GM19099 (cell line): Measurements from ENCODE around the gene FXR1.
A peak's percentile ranks its signal among the peaks of the same experiment; 100 is the strongest.

Experiments
- POLR2A ChIP-seq: IDR thresholded peaks from 3 replicates; pipeline ENCODE4 v1.6.1; 2011; ENCODE audit warnings: low read depth; ENCODE audit not compliant: insufficient read length; ENCODE audit errors: extremely low read depth

FXR1 gene

DNA sequence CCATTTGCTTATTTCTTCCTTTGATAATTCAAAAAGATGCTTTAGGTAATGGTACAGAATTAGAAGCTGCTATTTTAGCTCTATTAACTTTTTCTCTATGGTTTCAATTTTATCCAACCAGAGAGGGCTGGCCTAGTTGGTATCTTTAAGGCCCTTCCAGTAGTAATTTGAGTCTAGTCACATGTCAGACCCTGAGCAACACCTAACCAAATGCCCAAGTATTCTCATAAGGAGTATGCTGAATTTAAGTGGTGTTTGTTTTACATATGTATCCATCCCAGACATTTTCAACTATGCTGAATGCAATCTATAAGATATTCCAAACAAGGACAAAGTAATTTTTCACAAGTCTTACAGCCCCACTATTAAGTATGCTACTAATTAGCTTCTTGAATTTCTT lies 67.5 kb downstream of the FXR1 start:
- no peak for TF ChIP-seq POLR2A

DNA sequence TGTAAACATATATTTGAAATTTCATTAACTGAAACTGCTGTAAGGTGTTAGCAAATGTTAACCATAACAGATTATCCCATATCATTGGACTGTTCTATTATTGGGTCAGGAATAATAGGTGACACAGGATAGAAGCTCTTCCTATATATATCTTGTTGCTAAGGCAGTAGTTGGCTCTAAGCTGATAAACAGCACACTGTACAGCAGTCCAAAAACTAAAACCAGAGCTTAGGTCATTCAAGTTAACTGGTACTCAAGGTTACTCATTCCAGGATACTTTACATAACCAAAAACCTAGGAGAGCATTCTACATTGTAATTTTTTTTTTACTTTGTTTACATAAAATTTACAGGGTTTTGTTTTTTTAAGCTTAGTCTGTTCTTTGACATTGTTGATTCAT lies 68.1 kb downstream of the FXR1 start:
- TF ChIP-seq POLR2A, result no peak

DNA sequence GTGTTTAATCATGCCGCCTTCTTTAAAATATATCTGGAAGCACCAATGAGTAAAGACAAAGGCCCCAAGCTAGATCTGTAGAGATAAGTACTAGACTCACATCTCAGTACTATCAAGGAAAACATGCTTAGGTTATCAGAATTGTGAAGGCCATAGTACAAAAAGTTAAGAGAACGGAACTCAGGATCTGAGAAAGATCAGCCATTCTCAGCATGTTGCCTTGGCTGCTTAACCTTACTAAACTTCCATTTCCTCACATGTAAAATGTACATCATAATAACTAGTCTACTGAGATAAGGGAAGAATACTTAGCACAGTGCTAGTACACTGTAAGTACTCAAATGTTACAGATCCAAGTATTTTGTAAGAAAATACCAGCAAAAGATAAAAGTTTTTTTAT lies 69.4 kb downstream of the FXR1 start:
- TF ChIP-seq POLR2A, result no peak

DNA sequence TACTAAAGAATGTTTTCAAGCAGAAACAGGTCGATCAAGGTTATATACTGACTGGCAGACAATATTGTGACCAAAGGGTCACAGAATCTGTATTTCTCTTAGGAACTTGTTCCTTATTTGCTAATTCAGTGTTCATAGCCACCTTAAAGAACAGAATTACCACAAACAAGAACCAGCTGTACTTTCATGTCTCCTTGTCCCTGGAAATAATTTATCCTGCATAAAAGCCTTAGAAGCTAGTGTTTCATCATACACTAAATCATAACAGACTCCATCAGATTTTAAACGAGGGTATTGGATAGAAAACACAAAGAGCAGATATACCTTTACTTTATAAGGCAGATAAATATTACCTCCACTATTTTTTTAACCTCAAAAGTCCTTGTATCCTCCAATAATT lies 70.7 kb downstream of the FXR1 start:
- TF ChIP-seq POLR2A, result no peak

DNA sequence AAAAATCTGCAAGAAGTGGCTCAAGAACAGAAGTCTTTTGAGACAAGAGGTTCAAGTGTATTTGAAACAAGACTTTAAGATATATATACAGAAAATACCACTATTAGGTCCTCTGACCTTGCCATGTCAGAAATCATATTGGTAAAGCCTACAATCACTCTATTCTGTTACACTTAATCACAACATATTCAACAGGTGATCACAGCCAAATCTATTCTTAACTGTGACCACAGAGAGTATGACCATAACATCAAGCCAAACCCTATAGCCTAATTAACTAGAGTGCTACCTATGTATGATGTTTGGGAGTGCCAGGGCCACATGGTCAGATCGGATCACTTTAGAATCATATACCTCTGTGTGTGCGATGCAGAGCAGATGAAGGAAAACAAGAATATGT lies 74.9 kb downstream of the FXR1 start:
- no peak for TF ChIP-seq POLR2A

DNA sequence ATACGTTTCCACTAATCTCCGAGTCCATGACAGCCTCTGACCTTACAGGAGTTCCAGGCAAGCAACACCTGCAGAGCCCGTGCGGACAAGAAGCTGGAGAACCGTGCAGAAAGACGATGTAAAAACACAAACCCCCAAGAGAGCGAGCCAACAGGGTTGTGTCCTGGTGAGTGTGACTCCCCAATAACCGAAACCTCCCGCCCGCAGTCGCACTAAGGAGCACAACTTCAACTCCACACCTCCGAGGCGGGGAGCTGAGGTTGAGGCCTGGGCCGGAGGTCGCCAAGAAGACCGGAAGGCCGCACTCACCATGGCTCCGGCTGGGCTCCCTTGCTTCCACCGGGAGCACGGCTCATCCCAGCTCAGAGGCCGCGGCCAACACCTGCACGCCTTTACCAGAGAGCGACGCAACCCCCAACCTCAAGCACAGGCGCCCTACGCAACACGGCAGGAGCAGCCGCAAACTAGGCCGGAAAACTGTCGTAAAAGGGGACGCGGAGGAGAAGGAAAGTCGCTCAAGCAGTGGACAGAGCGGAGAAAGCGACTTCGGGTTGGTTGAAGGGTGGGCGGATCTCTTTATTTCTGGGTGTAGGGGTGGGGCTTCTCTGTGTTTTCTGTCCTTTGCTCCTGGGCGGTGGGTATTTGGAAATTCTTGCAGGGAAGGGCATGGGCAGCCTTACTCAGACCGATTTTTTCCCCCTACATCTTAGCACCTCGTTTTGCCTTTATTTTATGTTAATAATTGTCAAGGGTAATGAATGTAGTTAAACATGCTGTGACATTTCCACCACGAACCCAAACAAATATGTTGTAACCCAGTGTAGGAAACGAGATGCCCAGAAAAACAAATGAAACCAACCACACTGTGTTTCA lies 77.1 kb downstream of the FXR1 start, which contains the start of gene DNAJC19:
Gene DNAJC19 (minus strand): TSS at position 446 of the 873 bp plus-strand sequence. CDS start 134 bp downstream, at position 312.
- TF ChIP-seq POLR2A, result peak; percentile 89

DNA sequence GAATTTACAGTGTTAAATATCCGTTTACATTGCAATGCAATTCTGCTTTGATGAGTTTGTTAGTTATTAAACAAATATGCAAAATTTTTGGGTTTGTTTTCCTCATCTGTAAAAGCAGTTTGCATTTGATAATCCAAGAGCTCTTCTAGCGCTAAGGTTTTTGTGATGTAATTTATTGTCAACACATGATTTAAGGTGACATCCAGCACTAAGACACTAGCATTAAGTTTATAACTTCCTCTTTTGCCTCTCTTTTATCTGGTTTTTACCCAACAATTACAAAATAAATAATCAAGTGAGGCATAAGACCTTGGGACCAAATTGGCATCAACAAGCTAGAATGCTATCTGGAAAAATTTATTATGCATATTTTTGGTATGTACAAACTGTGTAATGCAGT lies 78.0 kb downstream of the FXR1 start:
- TF ChIP-seq POLR2A, result no peak

DNA sequence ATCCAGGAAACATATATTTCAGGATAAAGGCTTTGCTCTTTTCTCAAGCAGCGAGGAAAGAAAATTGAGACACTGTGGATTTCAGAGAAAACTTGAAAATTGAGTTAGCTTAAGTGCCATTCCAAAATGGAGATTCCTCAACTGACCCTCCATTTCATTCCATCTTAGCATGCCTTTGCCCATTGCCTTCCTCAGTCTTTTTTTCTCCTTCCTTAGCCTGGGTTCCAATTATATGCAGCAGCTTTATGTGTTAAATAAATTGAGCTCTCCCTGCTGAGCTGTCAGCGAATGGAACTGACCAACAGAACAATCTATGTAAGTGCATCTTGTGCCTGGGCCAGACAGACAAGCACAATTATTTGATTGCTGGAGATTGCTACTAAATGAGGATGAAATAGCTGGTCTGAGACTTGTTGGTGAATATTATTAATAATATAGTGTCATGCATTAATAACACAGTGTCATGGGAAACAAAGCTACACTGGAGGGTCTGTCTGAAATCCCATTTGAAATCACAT lies 84.0 kb downstream of the FXR1 start:
- no peak for TF ChIP-seq POLR2A

DNA sequence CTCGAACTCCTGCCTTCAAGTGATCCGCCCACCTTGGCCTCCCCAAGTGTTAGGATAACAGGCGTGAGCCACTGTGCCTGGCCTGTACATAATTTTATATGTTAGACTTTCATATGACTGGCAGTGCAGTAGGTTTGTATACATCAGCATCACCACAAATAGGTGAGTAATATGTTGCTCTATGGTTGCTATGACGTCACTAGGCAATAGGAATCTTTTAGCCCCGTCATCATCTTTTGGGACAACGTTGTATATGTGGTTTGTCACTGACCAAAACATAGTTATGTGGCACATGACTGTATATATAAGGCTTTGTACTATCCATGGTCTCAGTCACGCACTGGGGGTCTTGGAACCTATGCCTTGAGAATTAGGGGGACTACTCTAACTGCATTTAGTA lies 94.1 kb downstream of the FXR1 start:
- TF ChIP-seq POLR2A, result no peak

DNA sequence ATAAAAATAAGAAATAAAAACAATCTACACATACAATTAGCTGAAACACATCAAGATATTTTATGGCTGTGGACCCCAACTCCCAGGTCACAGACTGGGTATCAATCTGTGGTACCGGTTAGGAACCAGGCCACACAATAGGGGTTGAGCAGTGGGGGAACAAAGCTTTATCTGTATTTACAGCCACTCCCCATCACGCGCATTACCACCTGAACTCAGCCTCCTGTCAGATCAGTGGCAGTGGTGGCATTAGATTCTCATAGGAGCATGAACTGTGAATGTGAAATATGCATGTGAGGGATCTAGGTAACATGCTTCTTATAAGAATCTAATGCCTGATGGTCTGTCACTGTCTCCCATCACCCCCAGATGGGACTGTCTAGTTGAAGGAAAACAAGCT lies 94.8 kb downstream of the FXR1 start:
- no peak for TF ChIP-seq POLR2A

DNA sequence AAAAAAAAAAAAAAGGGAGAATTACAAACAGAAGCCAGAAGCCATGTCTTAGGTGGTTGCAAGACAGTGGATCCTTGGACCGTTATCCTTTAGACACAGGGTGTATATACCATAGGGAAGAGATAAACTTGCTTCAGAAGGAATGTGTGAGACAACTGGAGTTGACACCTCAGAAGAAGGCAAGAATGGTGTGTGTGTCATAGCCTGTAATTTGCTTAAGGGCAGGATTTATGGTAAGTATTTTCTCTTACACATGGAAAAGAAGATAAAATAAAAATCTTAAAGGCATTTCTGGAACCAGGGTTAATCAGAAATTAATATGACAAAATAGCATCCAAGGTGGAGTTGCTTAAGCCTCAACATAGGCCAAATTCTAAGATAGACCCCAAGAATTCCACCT lies 96.3 kb downstream of the FXR1 start:
- TF ChIP-seq POLR2A, result no peak

DNA sequence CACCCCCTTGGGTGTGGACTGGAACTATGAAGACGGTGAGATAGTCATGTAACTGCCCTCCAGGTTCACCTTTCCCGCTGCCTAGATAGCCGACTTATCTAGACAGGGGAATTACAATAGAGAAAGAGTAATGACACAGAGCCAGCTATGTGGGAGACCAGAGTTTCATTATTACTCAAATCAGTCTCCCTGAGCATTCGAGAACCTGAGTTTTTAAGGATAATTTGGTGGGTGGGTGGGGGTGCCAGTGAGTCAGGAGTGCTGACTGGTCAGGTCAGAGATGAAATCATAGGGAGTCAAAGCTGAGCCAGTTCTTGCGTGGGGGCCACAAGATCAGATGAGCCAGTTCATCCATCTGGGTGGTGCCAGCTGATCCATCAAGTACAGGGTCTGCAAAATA lies 96.8 kb downstream of the FXR1 start:
- no peak for TF ChIP-seq POLR2A

DNA sequence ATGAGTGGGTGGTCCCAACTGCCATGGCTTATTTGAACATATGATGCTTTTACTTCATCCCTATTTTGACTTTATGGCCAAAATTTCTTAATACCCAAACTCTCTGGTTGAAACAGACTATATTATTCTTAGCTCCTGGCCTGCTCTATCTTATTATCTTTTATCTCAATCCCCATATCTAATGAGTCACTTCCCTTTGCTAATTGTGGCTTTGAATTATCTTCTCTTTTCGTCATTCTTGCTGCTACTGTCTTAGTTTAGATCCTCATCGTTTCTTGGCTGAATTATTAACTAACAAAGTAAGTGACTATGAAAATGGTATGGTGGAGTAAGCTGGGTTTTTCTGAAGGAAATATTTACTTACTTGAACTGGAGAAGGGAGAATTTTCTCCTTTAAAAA lies 105.2 kb downstream of the FXR1 start:
- TF ChIP-seq POLR2A, result no peak

DNA sequence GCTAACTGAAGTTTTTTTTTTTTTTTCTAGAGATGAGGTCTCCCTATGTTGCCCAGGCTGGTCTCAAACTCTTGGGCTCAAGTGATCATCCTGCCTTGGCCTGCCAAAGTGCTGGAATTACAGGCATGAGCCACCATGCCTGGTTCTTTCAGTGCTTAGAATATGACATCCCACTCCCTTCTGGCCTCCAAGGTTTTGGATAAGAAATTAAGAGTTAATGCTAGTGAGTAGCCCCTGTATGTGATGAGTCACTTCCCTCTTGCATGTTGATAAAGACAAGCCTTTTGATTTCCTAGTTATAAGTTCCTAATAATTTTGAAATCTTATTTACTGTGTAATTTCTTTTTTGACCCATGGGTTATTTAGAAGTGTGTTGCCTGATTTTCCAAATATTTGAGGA lies 112.7 kb downstream of the FXR1 start:
- no peak for TF ChIP-seq POLR2A

DNA sequence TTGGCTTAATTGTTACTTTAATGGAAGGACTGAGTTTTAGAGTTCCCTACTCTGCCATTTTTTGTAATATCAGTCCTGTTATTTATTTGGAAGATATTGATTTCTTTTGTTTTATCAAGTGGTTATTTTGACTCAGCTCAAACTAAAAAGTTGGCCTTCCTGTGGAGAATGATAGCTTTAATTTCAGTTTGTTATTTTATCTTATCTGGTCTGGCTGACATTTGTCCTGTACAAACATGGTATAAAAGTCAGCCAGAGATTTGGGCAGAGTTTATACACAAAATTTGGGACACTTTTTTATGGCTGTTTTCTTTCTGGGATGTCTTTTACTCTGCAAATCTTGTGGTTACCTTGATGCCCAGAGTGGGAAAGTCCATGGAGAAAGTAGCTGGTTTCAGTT lies 118.5 kb downstream of the FXR1 start:
- TF ChIP-seq POLR2A, result no peak
